KG1 (cell line): ENCODE results near the gene WFDC10B.
"Not testable (repeated sequence)": the region's sequence is repeated elsewhere in the genome, so short reads cannot be mapped to it uniquely, and the experiment has no call there.

ENCODE experiments used
- DNase-seq: peaks from one replicate; lab custom pipeline; 2025; lab: John Stamatoyannopoulos, UW

The WFDC10B gene

DNA sequence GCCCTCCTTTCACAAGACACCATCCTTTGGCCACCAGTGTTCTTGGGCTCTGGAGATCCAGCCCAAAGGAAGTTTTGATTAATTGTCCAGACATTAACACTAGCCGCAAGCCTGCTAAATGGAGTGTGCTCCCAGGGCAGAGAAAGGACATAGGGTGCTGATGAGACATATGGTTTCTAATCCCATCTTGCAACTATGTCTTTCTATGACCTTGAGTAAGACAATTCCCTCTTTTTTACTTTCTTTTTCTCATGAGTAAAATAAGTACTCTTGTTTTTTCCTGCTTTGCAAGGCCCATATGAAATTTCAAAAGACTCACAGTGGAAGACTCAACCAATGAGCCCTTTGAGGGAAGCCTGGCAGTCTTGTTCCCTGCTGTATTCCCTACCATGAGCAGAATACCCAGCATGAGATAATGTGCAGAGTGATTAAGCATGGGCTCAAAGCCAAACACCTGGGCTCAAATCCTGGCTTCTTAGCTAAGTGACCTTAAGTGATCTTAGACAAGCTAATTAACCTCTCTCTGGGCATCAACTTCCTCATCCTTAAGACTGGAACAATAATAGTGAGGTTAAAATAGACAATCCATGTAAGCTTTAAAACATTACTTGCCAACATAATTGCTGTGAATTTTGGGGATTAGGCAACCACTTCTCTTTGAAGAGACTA lies at the start of gene WFDC10B:
TSS of gene WFDC10B (minus strand) at position 51 of the 669 bp plus-strand sequence. CDS start 19,027 bp downstream, outside the sequence.
- DNase-seq, result no peak

DNA sequence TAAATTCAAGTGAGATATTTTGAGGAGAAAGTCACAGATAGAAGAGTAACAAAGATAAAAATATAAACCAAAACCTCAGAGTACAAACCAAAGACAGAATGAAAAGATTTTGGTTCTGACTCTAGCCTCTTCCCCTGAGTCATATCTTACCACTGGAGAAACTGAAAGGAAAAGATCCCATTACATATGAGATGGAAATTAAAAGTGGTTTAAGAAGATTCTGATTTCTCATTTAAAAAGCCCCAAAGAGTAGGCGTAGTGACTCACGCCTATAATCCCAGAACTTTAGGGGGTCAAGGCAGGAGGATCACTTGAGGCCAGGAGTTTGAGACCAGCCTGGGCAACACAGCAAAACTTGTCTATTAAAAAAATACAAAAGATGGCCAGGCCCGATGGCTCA lies 47.9 kb upstream of the WFDC10B start:
- no peak for DNase-seq

DNA sequence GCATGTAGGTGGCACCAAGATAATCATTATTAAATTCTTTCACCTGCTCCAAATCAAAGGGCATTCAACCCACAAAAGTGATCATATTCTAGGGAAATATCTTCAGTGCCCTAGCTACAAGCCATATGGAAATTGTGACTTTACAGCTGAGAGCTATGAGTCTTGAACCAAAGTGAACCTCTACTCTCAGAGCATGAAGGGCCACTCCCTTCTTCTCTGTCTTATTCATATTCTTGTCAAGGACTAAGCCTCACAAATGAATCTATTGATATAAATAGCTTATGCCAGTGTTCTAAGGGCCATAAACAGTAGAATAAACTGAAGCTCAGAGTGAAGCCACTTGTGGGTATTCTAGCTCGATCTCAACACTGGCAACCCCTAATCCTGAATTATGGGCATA lies 46.9 kb upstream of the WFDC10B start:
- DNase-seq, result no peak

DNA sequence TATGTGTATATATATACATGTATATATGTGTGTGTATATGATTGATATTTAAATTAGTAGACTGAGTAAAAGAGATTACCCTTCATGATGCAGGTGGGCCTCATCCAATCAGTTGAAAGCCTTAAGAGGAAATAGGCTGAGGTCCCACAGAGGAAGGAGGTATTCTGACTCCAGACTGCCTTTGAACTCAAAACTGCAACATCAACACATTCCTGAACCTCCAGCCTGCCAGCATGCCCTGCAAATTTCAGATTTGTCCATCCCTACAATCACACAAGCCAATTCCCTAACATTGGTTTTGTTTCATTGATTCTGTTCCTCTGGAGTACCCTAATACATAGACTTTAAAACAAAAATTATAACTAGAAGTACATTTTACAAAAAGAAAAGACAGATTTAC lies 40.2 kb upstream of the WFDC10B start:
- no peak for DNase-seq

DNA sequence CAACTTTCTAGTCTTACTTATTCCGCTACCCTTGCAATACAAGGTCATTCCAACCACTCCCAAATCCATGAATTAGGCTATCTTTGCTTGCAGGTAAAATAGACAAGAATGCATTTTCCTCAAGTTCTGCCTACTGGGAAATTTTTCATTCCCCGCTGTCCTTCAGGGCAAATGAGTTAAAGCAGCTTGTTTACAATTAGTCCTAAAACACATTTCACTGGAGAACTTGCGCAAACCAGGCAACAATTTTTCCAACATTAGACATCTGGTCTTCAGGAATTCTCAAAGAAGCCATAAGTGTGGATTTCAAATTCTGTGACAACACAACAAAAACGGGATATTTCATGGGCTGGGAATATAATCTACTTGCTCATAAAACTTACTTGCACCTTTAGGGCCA lies 37.8 kb upstream of the WFDC10B start:
- no peak for DNase-seq

DNA sequence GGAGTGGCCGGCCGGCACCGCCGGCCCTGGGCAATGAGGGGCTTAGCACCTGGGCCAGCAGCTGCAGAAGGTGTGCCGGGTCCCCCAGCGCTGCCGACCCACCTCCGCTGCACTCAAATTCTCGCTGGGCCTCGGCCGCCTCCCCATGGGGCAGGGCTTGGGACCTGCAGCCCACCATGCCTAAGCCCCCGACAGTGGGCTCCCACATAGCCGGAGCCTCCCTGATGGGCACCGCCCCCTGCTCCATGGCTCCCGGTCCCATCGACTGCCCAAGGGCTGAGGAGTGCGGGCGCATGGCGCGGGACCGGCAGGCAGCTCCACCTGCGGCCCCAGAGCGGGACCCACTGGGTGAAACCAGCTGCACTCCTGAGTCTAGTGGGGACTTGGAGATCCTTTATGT lies 31.2 kb upstream of the WFDC10B start:
- DNase-seq, result no peak

DNA sequence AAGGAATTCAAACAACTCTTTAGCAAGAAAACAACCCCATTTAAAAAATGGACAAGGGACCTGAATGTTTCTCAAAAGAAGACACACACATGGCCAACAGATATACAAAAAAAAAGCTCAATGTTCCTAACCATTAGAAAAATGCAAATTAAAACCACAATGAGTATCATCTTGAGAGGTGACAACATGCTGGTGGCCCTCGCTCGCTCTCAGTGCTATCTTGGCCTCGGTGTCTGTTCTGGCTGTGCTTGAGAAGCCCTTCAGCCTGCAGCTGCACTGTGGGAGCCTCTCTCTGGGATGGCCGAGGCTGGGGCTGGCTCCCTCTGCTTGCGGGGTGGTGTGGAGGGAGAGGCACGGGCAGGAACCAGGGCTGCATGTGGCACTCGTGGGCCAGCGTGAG lies 30.7 kb upstream of the WFDC10B start:
- DNase-seq, result no peak

DNA sequence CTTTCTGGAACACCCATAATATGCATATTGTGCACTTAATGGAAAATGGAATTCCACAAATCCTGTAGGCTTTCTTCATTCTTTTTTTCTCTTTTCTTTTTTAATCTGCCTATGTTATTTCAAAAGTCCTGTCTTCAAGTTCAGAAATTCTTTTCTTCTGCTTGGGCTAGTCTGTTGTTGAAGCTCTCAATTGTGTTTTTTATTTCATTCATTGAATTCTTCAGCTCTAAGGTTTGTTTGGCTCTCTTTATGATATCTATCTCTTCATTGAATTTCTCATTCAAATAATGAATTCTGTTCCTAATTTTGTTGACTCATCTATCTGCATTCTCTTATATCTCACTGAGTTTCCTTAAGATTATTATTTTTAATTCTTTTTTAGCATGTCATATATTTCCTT lies 27.4 kb upstream of the WFDC10B start:
- no peak for DNase-seq

DNA sequence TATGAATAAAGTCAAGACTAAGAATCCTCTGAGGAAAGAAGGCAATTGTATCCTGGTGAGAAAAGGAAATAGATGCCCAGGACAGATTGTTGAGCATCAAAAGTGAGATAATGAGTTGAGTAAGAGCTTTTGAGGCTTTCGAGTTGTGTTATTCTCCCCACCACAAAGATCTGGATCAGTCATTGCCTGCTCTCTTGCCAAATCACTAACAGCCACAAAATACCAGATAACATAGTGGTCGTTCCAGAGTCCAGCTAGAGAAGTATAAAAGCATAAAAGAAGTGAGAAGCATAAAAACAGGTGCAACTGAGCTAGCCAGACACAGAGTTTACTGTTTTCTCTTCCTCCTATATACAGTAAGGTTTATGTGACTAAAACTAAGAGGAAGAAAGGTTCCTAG lies 22.2 kb upstream of the WFDC10B start:
- DNase-seq, result no peak

DNA sequence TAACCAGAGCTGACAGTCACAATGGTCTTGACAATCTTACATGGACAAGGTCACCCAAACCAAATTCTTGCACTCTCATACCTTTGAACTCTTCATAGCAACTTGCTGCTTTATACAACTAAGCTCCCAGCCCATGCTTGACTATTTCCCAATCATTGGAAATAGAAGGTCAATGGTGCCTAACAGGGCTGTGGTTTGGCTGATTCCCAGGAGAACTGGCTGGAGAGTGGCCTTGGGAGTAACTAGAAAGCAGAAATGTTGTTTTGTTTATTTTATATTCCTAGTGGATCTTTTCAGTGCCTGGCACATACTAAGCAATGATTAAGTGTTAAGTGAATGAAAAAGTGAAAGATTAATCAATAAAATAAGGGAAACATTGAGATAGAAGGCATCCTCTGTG lies 20.3 kb upstream of the WFDC10B start:
- DNase-seq, result no peak

DNA sequence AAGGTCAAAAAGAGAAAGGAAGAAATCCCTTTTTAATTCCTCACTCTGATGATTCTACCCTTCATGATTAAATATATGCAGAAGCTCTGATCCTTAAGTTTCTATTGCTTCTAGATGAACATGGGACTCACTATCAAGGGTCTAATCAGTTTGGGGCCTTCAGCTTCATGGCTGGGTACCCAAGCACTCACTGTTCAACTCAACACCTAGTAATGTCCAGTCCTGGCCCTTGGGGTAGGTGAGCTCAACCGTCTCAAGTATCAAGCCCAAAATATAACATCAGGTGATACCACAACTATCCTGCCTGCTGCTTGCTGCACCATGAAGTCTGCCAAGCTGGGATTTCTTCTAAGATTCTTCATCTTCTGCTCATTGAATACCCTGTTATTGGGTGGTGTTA lies 17.2 kb upstream of the WFDC10B start, which contains the start of gene SPINT4:
TSS of gene SPINT4 (plus strand) at position 301 of the 400 bp plus-strand sequence. CDS start at position 322, 21 bp downstream.
- DNase-seq, result no peak

DNA sequence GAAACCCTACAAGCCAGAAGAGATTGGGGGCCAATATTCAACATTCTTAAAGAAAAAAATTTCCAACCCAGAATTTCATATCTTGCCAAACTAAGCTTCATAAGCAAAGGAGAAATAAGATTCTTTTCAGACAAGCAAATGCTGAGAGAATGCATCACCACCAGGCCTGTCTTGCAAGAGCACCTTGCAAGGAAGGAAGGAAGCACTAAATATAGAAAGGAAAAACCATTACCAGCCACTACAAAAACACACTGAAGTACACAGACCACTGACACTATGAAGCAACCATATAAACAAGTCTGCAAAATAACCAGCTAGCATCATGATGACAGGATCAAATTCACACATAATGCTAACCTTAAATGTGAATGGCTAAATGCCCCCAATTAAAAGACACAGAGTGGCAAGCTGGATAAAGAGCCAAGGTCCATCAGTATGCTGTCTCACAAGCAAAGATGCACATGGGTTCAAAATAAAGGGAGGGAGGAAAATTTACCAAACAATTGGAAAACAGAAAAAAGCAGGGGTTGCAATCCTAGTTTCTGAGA lies 11.4 kb upstream of the WFDC10B start:
- not testable (repeated sequence) for DNase-seq

DNA sequence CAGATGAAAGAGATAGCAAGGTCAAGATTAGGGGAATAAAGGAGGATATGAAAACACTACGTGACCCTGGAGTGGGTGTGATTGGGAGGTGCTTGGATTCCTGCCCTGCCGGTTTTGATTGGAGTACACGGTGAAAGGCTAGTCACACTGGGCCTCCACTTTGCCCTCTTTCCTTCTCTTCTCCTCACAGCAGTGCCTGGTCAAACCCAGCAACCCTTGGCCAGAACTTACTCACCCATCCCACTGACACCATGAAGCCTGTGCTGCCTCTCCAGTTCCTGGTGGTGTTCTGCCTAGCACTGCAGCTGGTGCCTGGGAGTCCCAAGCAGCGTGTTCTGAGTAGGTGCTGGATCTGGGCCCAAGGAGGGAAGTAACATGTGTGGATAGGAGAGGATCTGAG lies 2.9 kb downstream of the WFDC10B start, which contains the start of gene WFDC13:
TSS of gene WFDC13 (plus strand) at position 166 of the 400 bp plus-strand sequence. CDS start at position 252, 86 bp downstream.
- no peak for DNase-seq

DNA sequence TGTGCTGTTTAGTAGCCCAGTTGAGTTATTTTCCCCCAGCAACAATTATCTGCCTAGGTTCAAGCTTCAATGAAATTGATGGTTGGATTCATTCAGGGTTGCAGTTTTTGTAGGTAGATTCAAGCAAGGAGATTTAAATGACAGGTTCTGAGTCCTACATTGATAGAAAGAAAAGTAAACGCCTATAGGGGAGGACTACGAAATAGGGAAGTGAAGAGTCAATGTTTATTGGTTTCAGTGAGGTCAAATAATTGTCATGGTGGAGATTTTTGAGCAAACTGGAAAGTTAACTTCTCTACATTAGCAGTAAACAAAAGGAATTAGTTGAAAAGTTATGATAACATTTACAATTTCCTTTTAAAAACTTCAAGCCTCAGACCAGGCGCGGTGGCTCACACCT lies 3.7 kb downstream of the WFDC10B start:
- no peak for DNase-seq

DNA sequence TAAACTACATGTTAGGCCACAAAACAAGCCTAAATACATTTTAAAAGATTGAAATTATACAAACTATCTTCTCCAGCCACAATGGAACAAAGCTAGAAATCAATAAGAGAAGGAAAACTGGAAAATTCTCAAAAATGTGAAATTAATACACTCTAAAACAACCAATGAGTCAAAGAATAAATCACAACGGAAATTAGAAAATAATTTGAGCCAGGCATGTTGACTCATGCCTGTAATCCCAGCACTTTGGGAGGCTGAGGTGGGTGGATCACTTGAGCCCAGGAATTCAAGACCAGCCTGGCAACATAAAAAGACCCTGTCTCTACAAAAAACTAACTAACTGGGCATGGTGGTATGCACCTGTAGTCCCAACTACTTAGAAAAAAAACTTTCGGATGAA lies 9.3 kb downstream of the WFDC10B start:
- DNase-seq, result no peak

DNA sequence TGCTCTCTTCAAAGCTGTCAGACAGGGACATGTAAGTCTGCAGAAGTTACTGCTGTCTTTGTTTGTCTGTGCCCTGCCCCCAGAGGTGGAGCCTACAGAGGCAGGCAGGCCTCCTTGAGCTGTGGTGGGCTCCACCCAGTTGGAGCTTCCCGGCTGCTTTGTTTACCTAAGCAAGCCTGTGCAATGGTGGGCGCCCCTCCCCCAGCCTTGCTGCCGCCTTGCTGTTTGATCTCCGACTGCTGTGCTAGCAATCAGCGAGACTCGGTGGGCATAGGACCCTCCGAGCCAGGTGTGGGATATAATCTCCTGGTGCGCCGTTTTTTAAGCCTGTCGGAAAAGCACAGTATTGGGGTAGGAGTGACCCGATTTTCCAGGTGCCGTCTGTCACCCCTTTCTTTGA lies 11.5 kb downstream of the WFDC10B start:
- not testable (repeated sequence) for DNase-seq

DNA sequence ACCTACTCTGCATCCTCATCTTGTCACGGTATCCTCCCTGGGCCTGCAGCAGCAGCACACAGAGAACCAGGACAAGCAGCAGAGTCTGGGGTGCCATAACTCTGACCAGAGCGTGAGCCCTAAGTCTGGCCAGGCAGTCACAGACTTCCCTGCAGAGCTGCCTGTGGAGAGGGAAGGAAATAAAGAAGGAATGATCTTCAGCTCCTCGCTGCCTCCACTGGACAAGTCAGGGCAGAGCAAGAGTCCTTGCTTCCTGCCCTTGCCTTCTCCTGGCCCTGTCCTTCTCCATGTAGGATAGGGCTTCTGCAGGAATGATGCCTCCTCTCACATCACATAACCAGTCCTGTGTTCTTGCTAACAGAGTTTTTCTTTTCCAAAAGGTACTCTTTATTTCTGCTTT lies 18.9 kb downstream of the WFDC10B start:
- no peak for DNase-seq

DNA sequence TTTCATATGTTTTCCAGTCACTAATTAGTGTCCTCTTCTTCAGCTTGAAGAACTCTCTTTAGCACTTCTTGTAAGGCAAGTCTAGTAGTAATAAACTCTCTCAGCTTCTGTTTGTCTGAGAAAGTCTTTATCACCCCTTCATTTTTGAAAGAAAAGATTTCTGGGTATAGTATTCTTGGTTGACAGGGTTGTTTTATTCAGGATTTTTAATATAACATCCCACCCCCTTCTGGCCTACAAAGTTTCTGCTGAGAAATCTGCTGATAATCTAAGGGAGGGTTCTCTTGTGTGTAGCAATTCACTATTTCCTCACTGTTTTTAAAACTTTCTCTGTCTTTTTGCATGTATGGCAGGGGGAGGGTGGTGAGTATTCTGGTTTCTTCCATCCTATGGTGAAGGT lies 25.2 kb downstream of the WFDC10B start:
- no peak for DNase-seq

DNA sequence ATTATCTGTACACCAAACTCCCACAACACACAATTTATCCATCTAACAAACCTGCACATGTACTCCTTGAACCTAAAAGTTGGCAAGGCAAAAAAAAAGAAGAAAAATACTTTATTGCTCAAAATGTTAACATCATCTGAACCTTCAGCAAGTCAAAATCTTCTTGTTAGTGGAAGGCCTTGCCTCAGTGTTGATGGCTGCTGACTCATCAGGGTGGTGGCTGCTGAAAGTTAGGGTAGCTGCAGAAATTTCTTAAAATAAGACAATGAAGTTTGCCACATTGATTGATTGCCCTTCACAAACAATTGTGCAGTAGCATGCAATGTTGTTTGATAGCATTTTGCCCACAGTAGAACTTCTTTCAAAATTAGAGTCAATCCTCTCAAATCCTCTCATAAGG lies 32.1 kb downstream of the WFDC10B start:
- no peak for DNase-seq

DNA sequence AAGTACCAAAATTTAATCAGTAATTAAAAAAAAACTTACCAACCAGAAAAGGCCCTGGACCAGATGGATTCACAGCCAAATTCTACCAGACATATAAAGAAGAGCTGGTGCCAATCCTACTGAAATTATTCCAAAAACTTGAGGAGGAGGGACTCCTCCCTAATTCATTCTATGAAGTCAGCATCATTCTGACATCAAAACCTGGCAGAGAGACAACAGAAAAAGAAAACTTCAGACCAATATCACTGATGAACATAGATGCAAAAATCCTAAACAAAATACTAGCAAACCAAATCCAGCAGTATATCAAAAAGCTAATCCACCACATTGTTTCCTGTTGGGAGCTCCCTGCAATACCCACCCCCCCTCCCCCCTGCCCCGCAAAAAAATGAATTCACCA lies 34.7 kb downstream of the WFDC10B start, which contains the start of gene WFDC11:
TSS of gene WFDC11 (minus strand) at position 101 of the 400 bp plus-strand sequence. CDS start 19,639 bp downstream, outside the sequence.
- DNase-seq, result no peak

DNA sequence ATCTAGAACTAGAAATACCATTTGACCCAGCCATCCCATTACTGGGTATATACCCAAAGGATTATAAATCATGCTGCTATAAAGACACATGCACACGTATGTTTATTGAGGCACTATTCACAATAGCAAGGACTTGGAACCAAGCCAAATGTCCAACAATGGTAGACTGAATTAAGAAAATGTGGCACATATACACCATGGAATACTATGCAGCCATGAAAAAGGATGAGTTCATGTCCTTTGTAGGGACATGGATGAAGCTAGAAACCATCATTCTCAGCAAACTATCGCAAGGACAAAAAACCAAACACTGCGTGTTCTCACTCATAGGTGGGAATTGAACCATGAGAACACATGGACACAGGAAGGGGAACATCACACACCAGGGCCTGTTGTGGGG lies 47.8 kb downstream of the WFDC10B start:
- DNase-seq, result not testable (repeated sequence)

DNA sequence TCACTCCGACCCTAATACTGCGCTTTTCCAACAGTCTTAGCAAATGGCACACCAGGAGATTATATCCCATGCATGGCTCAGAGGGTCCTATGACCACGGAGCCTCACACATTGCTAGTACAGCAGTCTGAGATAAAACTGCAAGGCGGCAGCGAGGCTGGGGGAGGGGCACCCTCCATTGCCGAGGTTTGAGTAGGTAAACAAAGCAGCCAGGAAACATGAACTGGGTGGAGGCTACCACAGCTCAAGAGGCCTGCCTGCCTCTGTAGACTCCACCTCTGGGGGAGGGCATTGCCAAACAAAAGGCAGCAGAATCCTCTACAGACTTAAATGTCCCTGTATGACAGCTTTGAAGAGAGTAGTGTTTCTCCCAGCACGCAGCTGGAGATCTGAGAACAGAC lies 53.1 kb downstream of the WFDC10B start:
- DNase-seq, result not testable (repeated sequence)

DNA sequence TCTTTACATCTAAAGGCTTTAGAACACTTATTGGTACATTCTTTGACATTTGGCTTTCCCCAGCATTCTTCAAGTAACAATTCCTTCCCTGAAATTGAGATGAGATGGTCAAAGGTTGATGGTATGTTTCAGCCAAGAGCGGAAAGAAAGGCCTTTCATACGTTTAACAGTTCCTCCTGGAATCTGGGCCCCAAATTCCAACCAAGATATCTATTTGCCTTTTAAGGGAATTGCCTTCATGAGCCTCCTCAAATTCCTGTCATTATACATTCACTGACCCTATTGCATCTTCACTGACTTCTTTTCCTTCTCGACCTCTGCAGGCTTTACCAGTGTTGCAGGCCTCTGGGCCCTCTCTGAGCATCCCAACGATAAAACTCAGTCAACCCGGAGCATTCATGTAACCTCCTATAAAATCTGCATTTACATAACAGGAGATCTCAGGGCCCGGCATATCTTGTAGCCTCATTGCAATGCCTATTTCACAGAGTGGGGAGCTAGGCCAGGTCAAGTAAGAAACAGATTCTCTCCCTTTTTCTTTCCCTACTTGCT lies 55.4 kb downstream of the WFDC10B start:
- DNase-seq, result no peak
